Ishikawa (cell line): ENCODE data around the gene EMILIN2.

Experiments used
- CEBPB ChIP-seq: IDR thresholded peaks from 2 replicates; pipeline ENCODE4 v1.6.1; 2012
- EGR1 ChIP-seq: IDR thresholded peaks from 2 replicates; pipeline ENCODE4 v1.6.1; 2012
- EP300 ChIP-seq: IDR thresholded peaks from 2 replicates; pipeline ENCODE4 v1.6.1; 2012; ENCODE audit warnings: borderline replicate concordance
- FOXM1 ChIP-seq: IDR thresholded peaks from 2 replicates; pipeline ENCODE4 v1.6.1; 2012; ENCODE audit warnings: low read depth, borderline replicate concordance
- MAX ChIP-seq: IDR thresholded peaks from 2 replicates; pipeline ENCODE4 v1.6.1; 2012
- RAD21 ChIP-seq: IDR thresholded peaks from 2 replicates; pipeline ENCODE4 v1.6.1; 2012; ENCODE audit warnings: low read depth
- REST ChIP-seq: IDR thresholded peaks from 2 replicates; pipeline ENCODE4 v1.6.1; 2012; ENCODE audit warnings: low read depth, mild to moderate bottlenecking
- TAF1 ChIP-seq: IDR thresholded peaks from 2 replicates; pipeline ENCODE4 v1.6.1; 2012; ENCODE audit warnings: low read depth, mild to moderate bottlenecking
- USF1 ChIP-seq: IDR thresholded peaks from 2 replicates; pipeline ENCODE4 v1.6.1; 2012
- ZBTB7A ChIP-seq: IDR thresholded peaks from 2 replicates; pipeline ENCODE4 v1.6.1; 2012; ENCODE audit warnings: low read depth

GRCh38 chr18:2893676-2894075 is 46.9 kb downstream of the EMILIN2 start:
- TF ChIP-seq MAX (no peak), USF1 (no peak), FOXM1 (no peak), REST (no peak), EGR1 (no peak), RAD21 (no peak), TAF1 (no peak), EP300 (no peak), CEBPB (no peak), ZBTB7A (no peak)
